ENCODE measurements around the gene GALNT14.

GALNT14 gene

GRCh38 chr2:30886080-30886479 is 252.2 kb downstream of the GALNT14 start:
- H3K9me3 ChIP-seq (ENCODE audit: insufficient read depth, low read depth, low read length): no peaks in the 10 kb centered on the region
- H2AFZ ChIP-seq (ENCODE audit: low read length): no peak overlapping the region
- H3K27me3 ChIP-seq (ENCODE audit: insufficient read depth, low read length, poor library complexity, severe bottlenecking): no peaks in the 10 kb centered on the region
- H3K4me3 ChIP-seq (ENCODE audit: low read length, poor library complexity, severe bottlenecking): no peak overlapping the region
- no peaks in the 10 kb centered on the region for H4K20me1 ChIP-seq (ENCODE audit: insufficient read depth, low read length, poor library complexity, severe bottlenecking)
- no peaks in the 10 kb centered on the region for H3K36me3 ChIP-seq (ENCODE audit: insufficient read depth, low read length)
- TF ChIP-seq EZH2phosphoT487 (IDR thresholded peaks at IDR 0.05; ENCODE audit: borderline replicate concordance) (no peak), CTCF (conservative IDR thresholded peaks at IDR 0.05; ENCODE audit: low read length) (no peak)
- H3K79me2 ChIP-seq (ENCODE audit: insufficient read depth, low read length): no peaks in the 10 kb centered on the region
- no peaks in the 10 kb centered on the region for H3K4me1 ChIP-seq (ENCODE audit: insufficient read depth, low read length, poor library complexity, severe bottlenecking)
- no peaks in the 10 kb centered on the region for H3K9me2 ChIP-seq (replicated peaks; ENCODE audit: low read depth, low read length)
- H3F3A ChIP-seq (ENCODE audit: low read depth): no peaks in the 10 kb centered on the region
- H3K4me2 ChIP-seq (ENCODE audit: low read depth, low read length, poor library complexity, severe bottlenecking): no peak overlapping the region
- no peak overlapping the region for H3K9ac ChIP-seq (ENCODE audit: low read depth, low read length, poor library complexity, severe bottlenecking)

- no peaks in the 10 kb centered on the region for H3F3A ChIP-seq (ENCODE audit: low read depth)
- H4K20me1 ChIP-seq (ENCODE audit: insufficient read depth, low read length, poor library complexity, severe bottlenecking): no peaks in the 10 kb centered on the region
- H3K36me3 ChIP-seq (ENCODE audit: insufficient read depth, low read length): no peaks in the 10 kb centered on the region
Observed at GRCh38 chr2:30883822-30884221, 254.4 kb downstream of the GALNT14 start.

GRCh38 chr2:30883184-30883583 is 255.1 kb downstream of the GALNT14 start:
- Histone ChIP-seq H4K20me1 (ENCODE audit: insufficient read depth, low read length, poor library complexity, severe bottlenecking) (no peaks in the 10 kb centered on the region), H3K9ac (ENCODE audit: low read depth, low read length, poor library complexity, severe bottlenecking) (no peak overlapping the region), H3K9me3 (ENCODE audit: insufficient read depth, low read depth, low read length) (no peaks in the 10 kb centered on the region), H3K4me2 (ENCODE audit: low read depth, low read length, poor library complexity, severe bottlenecking) (no peak overlapping the region), H3K4me3 (ENCODE audit: low read length, poor library complexity, severe bottlenecking) (no peak overlapping the region), H3K4me1 (ENCODE audit: insufficient read depth, low read length, poor library complexity, severe bottlenecking) (no peaks in the 10 kb centered on the region), H3K79me2 (ENCODE audit: insufficient read depth, low read length) (no peaks in the 10 kb centered on the region), H3K36me3 (ENCODE audit: insufficient read depth, low read length) (no peaks in the 10 kb centered on the region), H3F3A (ENCODE audit: low read depth) (no peaks in the 10 kb centered on the region), H2AFZ (ENCODE audit: low read length) (no peak overlapping the region), H3K27me3 (ENCODE audit: insufficient read depth, low read length, poor library complexity, severe bottlenecking) (no peaks in the 10 kb centered on the region), H3K9me2 (replicated peaks; ENCODE audit: low read depth, low read length) (no peaks in the 10 kb centered on the region)
- no peak for TF ChIP-seq EZH2phosphoT487 (IDR thresholded peaks at IDR 0.05; ENCODE audit: borderline replicate concordance)
- no peak for TF ChIP-seq CTCF (conservative IDR thresholded peaks at IDR 0.05; ENCODE audit: low read length)

More at GRCh38 chr2:30883822-30884221, 254.4 kb downstream of the GALNT14 start:
- Histone ChIP-seq H3K9me2 (replicated peaks; ENCODE audit: low read depth, low read length) (no peaks in the 10 kb centered on the region), H2AFZ (ENCODE audit: low read length) (no peak overlapping the region), H3K4me1 (ENCODE audit: insufficient read depth, low read length, poor library complexity, severe bottlenecking) (no peaks in the 10 kb centered on the region), H3K79me2 (ENCODE audit: insufficient read depth, low read length) (no peaks in the 10 kb centered on the region), H3K27me3 (ENCODE audit: insufficient read depth, low read length, poor library complexity, severe bottlenecking) (no peaks in the 10 kb centered on the region), H3K4me3 (ENCODE audit: low read length, poor library complexity, severe bottlenecking) (no peak overlapping the region), H3K9ac (ENCODE audit: low read depth, low read length, poor library complexity, severe bottlenecking) (no peak overlapping the region), H3K9me3 (ENCODE audit: insufficient read depth, low read depth, low read length) (no peaks in the 10 kb centered on the region), H3K4me2 (ENCODE audit: low read depth, low read length, poor library complexity, severe bottlenecking) (no peak overlapping the region)
- TF ChIP-seq EZH2phosphoT487 (IDR thresholded peaks at IDR 0.05; ENCODE audit: borderline replicate concordance) (no peak), CTCF (conservative IDR thresholded peaks at IDR 0.05; ENCODE audit: low read length) (no peak)
